ENCODE measurements around the gene CALR.
"Not testable (repeated sequence)": the region's sequence is repeated elsewhere in the genome, so short reads cannot be mapped to it uniquely, and the experiment has no call there.

DNA sequence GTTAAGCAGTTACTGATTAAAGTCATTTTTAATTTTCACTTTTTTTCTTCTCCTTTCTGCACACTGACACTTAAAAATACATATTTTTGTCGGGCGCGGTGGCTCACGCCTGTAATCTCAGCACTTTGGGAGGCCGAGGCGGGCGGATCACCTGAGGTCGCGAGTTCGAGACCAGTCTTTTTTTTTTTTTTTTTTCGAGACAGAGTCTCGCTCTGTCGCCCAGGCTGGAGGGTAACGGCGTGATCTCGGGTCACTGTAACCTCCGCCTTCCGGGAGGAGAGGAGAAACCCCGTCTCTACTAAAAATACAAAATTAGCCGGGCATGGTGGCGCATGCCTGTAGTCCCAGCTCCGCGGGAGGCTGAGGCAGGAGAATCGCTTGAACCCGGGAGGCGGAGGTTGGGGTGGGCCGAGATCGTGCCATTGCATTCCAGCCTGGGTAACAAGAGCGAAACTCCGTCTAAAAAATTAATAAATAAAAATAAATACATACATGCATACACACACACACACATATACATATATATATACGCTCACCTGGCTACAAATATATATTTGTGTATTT lies 19.1 kb downstream of the CALR start:
- TF ChIP-seq, protein P1, sequence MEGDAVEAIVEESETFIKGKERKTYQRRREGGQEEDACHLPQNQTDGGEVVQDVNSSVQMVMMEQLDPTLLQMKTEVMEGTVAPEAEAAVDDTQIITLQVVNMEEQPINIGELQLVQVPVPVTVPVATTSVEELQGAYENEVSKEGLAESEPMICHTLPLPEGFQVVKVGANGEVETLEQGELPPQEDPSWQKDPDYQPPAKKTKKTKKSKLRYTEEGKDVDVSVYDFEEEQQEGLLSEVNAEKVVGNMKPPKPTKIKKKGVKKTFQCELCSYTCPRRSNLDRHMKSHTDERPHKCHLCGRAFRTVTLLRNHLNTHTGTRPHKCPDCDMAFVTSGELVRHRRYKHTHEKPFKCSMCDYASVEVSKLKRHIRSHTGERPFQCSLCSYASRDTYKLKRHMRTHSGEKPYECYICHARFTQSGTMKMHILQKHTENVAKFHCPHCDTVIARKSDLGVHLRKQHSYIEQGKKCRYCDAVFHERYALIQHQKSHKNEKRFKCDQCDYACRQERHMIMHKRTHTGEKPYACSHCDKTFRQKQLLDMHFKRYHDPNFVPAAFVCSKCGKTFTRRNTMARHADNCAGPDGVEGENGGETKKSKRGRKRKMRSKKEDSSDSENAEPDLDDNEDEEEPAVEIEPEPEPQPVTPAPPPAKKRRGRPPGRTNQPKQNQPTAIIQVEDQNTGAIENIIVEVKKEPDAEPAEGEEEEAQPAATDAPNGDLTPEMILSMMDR (IDR thresholded peaks at IDR 0.05; ENCODE audit: insufficient read depth, low read length, poor library complexity, severe bottlenecking), result not testable (repeated sequence)
- TF ChIP-seq EZH2phosphoT487 (conservative IDR thresholded peaks at IDR 0.05; ENCODE audit: low read length), result not testable (repeated sequence)
